ENCODE results near the gene TSGA10.
"Not testable (repeated sequence)": the region's sequence is repeated elsewhere in the genome, so short reads cannot be mapped to it uniquely, and the experiment has no call there.

DNA sequence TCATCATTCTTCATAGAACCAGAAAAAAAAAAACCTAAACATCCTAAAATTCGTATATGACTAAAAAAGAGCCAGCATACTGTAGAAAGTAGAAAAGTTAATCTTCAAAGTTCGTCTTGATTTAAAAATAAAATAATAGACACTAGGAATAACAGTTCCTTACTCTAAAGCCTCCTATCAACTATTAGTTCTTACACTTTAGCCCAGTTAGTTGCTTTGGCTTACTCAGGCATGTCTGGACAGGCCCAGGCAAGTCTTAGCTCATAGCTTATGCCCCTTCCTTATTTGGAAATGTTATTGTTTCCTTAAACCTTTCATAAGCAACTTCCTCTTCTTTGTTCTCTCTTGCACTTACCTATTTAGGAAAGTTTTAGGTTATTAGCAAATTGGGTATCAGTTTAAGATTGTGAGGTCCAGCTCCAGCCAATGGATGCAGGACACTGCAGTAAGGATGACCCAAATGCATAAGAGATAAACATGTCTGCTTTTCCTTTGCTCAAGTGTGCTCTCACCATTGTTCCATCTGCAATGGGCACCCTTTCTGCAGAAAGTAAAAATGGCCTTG lies 113.9 kb downstream of the TSGA10 start:
- TF ChIP-seq EZH2 (IDR thresholded peaks at IDR 0.05); POLR2AphosphoS5 (IDR thresholded peaks at IDR 0.05; ENCODE audit: borderline replicate concordance, low read depth, low read length); FOXP2 (optimal IDR thresholded peaks at IDR 0.05; ENCODE audit: control extremely low read depth, extremely low read length, insufficient read depth): not testable (repeated sequence)

Measured in SK-N-MC (cell line).